HS-5 (cell line): ENCODE measurements around the gene ELOVL5.

ENCODE experiments used
- DNase-seq: peaks from one replicate; pipeline ENCODE4 v3.0.0-alpha.2; 2012; ENCODE audit warnings: low read depth

The ELOVL5 gene

GRCh38 chr6:53238311-53238710 lies 110.4 kb downstream of the ELOVL5 start:
- no peak for DNase-seq

GRCh38 chr6:53236241-53236640 lies 112.5 kb downstream of the ELOVL5 start:
- DNase-seq = no peak

- no peak for DNase-seq
These were observed 113.2 kb downstream of the ELOVL5 start for GRCh38 chr6:53235508-53235907.

- no peak for DNase-seq
These were observed 115.4 kb downstream of the ELOVL5 start for GRCh38 chr6:53233309-53233708.

GRCh38 chr6:53230775-53231467 lies 117.8 kb downstream of the ELOVL5 start:
- no peak for DNase-seq

GRCh38 chr6:53227847-53228246 lies 120.9 kb downstream of the ELOVL5 start:
- DNase-seq = no peak

GRCh38 chr6:53220605-53221004 lies 128.1 kb downstream of the ELOVL5 start:
- DNase-seq = no peak
